ENCODE results near the gene ATAD3C.

The ATAD3C gene

DNA sequence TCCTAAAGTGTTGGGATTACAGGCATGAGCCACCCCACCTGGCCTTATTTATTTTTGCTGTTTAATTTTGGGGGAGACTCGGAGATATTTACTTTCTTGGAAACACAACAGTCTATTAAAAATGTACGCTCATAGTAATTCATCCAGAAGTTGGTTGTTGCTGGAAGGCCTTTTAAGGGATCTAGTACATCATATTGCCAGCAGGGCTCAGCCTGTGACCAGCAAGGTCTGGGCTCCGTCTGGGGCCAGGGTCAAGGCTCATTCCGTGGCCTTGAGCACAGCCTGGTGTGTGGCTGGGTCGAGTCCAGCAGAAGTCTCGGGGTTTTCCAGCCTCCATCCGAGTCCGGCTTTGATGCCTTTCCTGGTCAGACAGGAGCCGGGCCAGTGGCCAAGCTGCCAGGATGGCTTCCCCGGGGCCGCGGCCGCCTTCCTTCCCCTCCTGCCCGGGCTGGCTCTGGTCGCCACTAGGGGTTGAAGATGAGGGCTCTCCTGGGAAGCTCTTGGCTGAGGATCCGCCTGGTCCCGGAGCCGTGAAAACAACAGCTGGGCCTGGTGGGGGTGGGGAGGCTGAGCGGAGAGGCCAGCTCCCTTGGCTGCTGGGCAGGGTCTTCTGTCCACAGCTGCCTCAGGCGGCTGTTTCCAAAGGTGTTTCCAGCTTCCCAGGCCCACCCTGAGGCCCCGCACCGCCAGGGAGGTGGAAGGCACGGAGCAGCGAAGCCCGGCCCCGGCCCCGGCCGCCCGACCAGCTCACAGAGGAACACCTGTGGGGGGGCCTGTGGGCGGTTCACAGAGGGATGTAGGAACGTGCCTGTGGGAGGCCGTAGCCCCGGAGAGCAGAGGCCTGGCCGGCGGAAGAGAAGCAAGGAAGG is 19.1 kb upstream of the ATAD3C start (continued):
- TF ChIP-seq, protein P1, sequence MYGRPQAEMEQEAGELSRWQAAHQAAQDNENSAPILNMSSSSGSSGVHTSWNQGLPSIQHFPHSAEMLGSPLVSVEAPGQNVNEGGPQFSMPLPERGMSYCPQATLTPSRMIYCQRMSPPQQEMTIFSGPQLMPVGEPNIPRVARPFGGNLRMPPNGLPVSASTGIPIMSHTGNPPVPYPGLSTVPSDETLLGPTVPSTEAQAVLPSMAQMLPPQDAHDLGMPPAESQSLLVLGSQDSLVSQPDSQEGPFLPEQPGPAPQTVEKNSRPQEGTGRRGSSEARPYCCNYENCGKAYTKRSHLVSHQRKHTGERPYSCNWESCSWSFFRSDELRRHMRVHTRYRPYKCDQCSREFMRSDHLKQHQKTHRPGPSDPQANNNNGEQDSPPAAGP (tag by site-specific recombination; IDR thresholded peaks at IDR 0.05), result no peak

- H3K36me3 ChIP-seq (ENCODE audit: control insufficient read depth in 2 of 2, insufficient read depth in 1 of 2, low read length in 2 of 2), result no peaks in the 10 kb centered on the region
- ChIA-PET CTCF (no interaction called here), POLR2A (no interaction called here)
- TF ChIP-seq, protein P2, sequence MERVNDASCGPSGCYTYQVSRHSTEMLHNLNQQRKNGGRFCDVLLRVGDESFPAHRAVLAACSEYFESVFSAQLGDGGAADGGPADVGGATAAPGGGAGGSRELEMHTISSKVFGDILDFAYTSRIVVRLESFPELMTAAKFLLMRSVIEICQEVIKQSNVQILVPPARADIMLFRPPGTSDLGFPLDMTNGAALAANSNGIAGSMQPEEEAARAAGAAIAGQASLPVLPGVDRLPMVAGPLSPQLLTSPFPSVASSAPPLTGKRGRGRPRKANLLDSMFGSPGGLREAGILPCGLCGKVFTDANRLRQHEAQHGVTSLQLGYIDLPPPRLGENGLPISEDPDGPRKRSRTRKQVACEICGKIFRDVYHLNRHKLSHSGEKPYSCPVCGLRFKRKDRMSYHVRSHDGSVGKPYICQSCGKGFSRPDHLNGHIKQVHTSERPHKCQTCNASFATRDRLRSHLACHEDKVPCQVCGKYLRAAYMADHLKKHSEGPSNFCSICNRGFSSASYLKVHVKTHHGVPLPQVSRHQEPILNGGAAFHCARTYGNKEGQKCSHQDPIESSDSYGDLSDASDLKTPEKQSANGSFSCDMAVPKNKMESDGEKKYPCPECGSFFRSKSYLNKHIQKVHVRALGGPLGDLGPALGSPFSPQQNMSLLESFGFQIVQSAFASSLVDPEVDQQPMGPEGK (tag by site-specific recombination; IDR thresholded peaks at IDR 0.05), result 0 out of 2 replicates have a peak, but pooled peaks have one; percentile 8
- TF ChIP-seq ZNF585B (tag by site-specific recombination; IDR thresholded peaks at IDR 0.05), result no peak
- TF ChIP-seq GLIS1 (tag by site-specific recombination; IDR thresholded peaks at IDR 0.05), result peak; percentile 29; the same call in 1 of the 2 replicates
- 0 out of 2 replicates have a peak overlapping the region, but pooled peaks have one; percentile 27 for H3K27ac ChIP-seq (ENCODE audit: extremely low read depth, low read depth, low read length)
- H3K4me3 ChIP-seq (ENCODE audit: low read depth, low read length), result no peak overlapping the region
- H3K4me1 ChIP-seq (ENCODE audit: control insufficient read depth, insufficient read depth, low read length), result no peaks in the 10 kb centered on the region
- H3K9me3 ChIP-seq (ENCODE audit: control insufficient read depth, insufficient read depth, low read depth, low read length), result no peaks in the 10 kb centered on the region
Measured at GRCh38 chr1:1430992-1431844, 18.3 kb upstream of the ATAD3C start.

DNA sequence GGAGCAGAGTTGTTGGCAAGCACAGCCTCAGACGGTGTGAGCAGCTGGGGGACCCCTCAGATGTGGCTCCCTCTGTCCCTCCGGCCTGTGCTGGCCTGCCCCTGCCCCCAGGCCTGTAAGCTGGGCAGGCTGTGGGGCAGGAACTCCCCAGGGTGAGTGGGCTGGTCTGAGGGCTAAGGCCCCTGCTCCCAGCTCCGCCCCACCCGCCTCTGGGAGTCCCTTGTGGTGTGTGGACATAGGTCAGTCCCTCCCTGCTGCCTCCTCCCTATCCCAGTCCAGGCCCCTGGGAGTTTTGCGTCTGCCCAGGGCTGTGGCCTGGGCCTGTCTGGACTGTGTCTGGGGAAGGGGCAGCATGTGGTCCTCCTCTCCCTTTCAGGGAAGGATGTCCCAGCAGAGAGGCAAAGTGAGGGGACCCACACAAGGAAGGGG is 17.6 kb upstream of the ATAD3C start:
- Histone ChIP-seq H3K36me3 (ENCODE audit: control insufficient read depth in 2 of 2, insufficient read depth in 1 of 2, low read length in 2 of 2) (no peaks in the 10 kb centered on the region), H3K27ac (ENCODE audit: extremely low read depth, low read depth, low read length) (0 out of 2 replicates have a peak overlapping the region, but pooled peaks have one; percentile 27), H3K9me3 (ENCODE audit: control insufficient read depth, insufficient read depth, low read depth, low read length) (no peaks in the 10 kb centered on the region), H3K4me3 (ENCODE audit: low read depth, low read length) (no peak overlapping the region), H3K4me1 (ENCODE audit: control insufficient read depth, insufficient read depth, low read length) (no peaks in the 10 kb centered on the region)
- TF ChIP-seq ZNF555 (tag by site-specific recombination; conservative IDR thresholded peaks at IDR 0.05) (no peak), ZNF335 (tag by site-specific recombination; conservative IDR thresholded peaks at IDR 0.05) (peak; percentile 91), SP3 (tag by site-specific recombination; IDR thresholded peaks at IDR 0.05) (peak; percentile 36), SP2 (tag by site-specific recombination; IDR thresholded peaks at IDR 0.05) (peak; percentile 40), SETDB1 (IDR thresholded peaks at IDR 0.05; ENCODE audit: insufficient read length, low read length) (no peak)
- ChIA-PET POLR2A (no interaction called here), CTCF (no interaction called here)

DNA sequence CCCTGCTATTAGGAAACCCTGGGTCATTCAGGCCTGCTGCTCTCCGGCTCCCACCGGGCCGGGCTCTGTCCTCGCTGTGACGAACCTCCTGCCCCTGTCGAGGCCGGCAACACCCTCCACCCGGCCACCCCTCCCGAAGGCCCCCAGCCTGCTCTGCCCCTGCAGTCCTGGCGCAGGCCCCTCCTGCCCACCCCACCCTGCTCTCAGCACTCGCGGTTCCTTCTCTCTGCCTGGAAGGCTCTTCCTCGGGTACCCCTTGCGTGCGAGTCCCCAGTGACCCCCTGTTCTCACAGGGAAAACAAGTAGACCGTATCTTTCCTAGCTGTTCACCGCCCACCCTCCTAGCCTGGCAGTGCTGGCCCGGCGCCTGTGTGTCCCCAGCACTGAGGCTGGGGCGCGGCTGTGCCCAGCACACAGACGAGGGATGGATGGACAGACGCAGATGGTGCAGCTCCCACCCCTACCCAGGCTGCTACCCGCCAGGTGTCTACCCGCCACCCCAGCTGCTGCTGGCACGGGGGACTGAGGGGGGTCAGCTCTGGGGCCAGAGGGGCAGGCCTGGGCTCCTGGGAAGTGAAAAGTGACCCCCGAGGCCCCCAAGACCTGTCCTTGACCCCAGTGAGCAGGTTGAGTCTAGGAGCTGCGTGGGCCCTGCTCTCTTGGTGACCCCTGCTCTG is 17.1 kb upstream of the ATAD3C start:
- POLR2A ChIA-PET, result interaction anchor here (0.6 to 1.4 kb wide), 2 partner anchors 25 to 54 kb away, joined by 4 to 8 read pairs; no protein-coding TSS in a partner anchor

More for the DNA sequence above, 17.1 kb upstream of the ATAD3C start:
- no peak overlapping the region for H3K27ac ChIP-seq (ENCODE audit: extremely low read depth, low read depth, low read length)
- TF ChIP-seq ZNF776 (tag by site-specific recombination; IDR thresholded peaks at IDR 0.05; ENCODE audit: borderline replicate concordance) (no peak), MYNN (tag by site-specific recombination; IDR thresholded peaks at IDR 0.05; ENCODE audit: borderline replicate concordance) (no peak), ZNF626 (tag by site-specific recombination; IDR thresholded peaks at IDR 0.05) (no peak), ZNF514 (tag by site-specific recombination; IDR thresholded peaks at IDR 0.05) (no peak), ZNF792 (tag by site-specific recombination; IDR thresholded peaks at IDR 0.05) (no peak), TCF7L2 (IDR thresholded peaks at IDR 0.05; ENCODE audit: borderline replicate concordance, low read depth, low read length) (no peak), ZNF2 (tag by site-specific recombination; IDR thresholded peaks at IDR 0.05) (no peak)
- TF ChIP-seq, protein P3, sequence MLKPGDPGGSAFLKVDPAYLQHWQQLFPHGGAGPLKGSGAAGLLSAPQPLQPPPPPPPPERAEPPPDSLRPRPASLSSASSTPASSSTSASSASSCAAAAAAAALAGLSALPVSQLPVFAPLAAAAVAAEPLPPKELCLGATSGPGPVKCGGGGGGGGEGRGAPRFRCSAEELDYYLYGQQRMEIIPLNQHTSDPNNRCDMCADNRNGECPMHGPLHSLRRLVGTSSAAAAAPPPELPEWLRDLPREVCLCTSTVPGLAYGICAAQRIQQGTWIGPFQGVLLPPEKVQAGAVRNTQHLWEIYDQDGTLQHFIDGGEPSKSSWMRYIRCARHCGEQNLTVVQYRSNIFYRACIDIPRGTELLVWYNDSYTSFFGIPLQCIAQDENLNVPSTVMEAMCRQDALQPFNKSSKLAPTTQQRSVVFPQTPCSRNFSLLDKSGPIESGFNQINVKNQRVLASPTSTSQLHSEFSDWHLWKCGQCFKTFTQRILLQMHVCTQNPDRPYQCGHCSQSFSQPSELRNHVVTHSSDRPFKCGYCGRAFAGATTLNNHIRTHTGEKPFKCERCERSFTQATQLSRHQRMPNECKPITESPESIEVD (tag by site-specific recombination; IDR thresholded peaks at IDR 0.05), result no peak
- TF ChIP-seq, protein P4, sequence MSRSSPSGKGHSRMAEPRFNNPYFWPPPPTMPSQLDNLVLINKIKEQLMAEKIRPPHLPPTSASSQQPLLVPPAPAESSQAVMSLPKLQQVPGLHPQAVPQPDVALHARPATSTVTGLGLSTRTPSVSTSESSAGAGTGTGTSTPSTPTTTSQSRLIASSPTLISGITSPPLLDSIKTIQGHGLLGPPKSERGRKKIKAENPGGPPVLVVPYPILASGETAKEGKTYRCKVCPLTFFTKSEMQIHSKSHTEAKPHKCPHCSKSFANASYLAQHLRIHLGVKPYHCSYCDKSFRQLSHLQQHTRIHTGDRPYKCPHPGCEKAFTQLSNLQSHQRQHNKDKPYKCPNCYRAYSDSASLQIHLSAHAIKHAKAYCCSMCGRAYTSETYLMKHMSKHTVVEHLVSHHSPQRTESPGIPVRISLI (tag by site-specific recombination; IDR thresholded peaks at IDR 0.05), result no peak
- H3K4me3 ChIP-seq (ENCODE audit: low read depth, low read length), result no peak overlapping the region
- CTCF ChIA-PET, result no interaction called here
- H3K36me3 ChIP-seq (ENCODE audit: control insufficient read depth in 2 of 2, insufficient read depth in 1 of 2, low read length in 2 of 2), result peaks cover 0 to 2% of the 10 kb centered on the region in 2 experiments; a peak in 1 of 3 replicates
- no peaks in the 10 kb centered on the region for H3K4me1 ChIP-seq (ENCODE audit: control insufficient read depth, insufficient read depth, low read length)
- H3K9me3 ChIP-seq (ENCODE audit: control insufficient read depth, insufficient read depth, low read depth, low read length), result no peaks in the 10 kb centered on the region

Measured in HEK293 (cell line).